IMR-90 (cell line): Measurements from ENCODE around the gene BRAF. TPM values are rescaled to one million over a fixed set of nuclear protein-coding genes. Genes with fewer than 3 reads are reported as not detected.
A peak's percentile ranks its signal among the peaks of the same experiment; 100 is the strongest.

Experiments used
- ATAC-seq: fragments of 200-7000 bp; cut with Tn5 transposase; 2 replicates; pipeline ENCODE4 v1.9.1; 2020; ENCODE audit warnings: low read depth, mild to moderate bottlenecking, moderate library complexity
- BruUV-seq: library from RNA; stranded (reverse); fragments of 400-500 nt; replicated peaks from 2 replicates; lab custom pipeline; 2021; lab: Mats Ljungman, UMichigan
- CTCF ChIA-PET: fragments of 300-600 bp; formaldehyde crosslinking; extraction: SDS; loops from one replicate; lab custom pipeline; 2021; ENCODE audit warnings: antibody characterized with exemption; lab: Yijun Ruan, JAX
- POLR2A ChIA-PET: fragments of 300-600 bp; sonication (Branson Sonifier 250); formaldehyde crosslinking; loops from one replicate; lab custom pipeline; 2022; ENCODE audit warnings: antibody characterized with exemption; ENCODE audit not compliant: unreplicated experiment; lab: Charles Lee
- DNase-seq: peaks from one replicate; pipeline ENCODE4 v3.0.0; 2013
- H2AFZ ChIP-seq: replicated peaks from 2 replicates; pipeline ENCODE3; 2013; ENCODE audit warnings: low read length, mild to moderate bottlenecking; ENCODE audit not compliant: poor library complexity
- H2AK5ac ChIP-seq: 2 replicates; pipeline ENCODE4 v1.6.1; 2013; ENCODE audit warnings: low read depth, low read length, inconsistent platforms
- H2AK9ac ChIP-seq: replicated peaks from 2 replicates; pipeline ENCODE3; 2013; ENCODE audit warnings: mild to moderate bottlenecking, low read depth, low read length, moderate library complexity; ENCODE audit not compliant: poor library complexity
- H2BK120ac ChIP-seq: 2 replicates; pipeline ENCODE4 v1.6.1; 2013; ENCODE audit warnings: low read depth, low read length, inconsistent platforms
- H2BK15ac ChIP-seq: 3 replicates; pipeline ENCODE4 v1.6.1; 2013; ENCODE audit warnings: low read depth, low read length, inconsistent platforms
- H2BK20ac ChIP-seq: 2 replicates; pipeline ENCODE4 v1.6.1; 2013; ENCODE audit warnings: low read depth, mild to moderate bottlenecking, inconsistent platforms, low read length, moderate library complexity
- H2BK5ac ChIP-seq: 2 replicates; pipeline ENCODE4 v1.6.1; 2013; ENCODE audit warnings: mild to moderate bottlenecking, low read depth, low read length, inconsistent platforms; ENCODE audit not compliant: poor library complexity, severe bottlenecking
- H3K14ac ChIP-seq: replicated peaks from 2 replicates; pipeline ENCODE4 v1.6.1; 2013; ENCODE audit warnings: low read depth, low read length, inconsistent platforms
- H3K18ac ChIP-seq: 2 replicates; pipeline ENCODE4 v1.6.1; 2013; ENCODE audit warnings: low read depth, low read length, control low read depth
- H3K23ac ChIP-seq: 2 replicates; pipeline ENCODE4 v1.6.1; 2013; ENCODE audit warnings: low read depth, low read length, inconsistent platforms
- H3K27ac ChIP-seq: 2 replicates; pipeline ENCODE4 v1.5.1; 2013; ENCODE audit warnings: mild to moderate bottlenecking, control low read depth, low read length; ENCODE audit not compliant: insufficient read depth
- H3K27me3 ChIP-seq: 2 replicates; pipeline ENCODE4 v1.6.1; 2013; ENCODE audit warnings: low read length; ENCODE audit not compliant: control insufficient read depth, insufficient read depth
- H3K36me3 ChIP-seq: 2 replicates; pipeline ENCODE4 v1.6.1; 2013; ENCODE audit warnings: low read length, mixed read lengths; ENCODE audit not compliant: control insufficient read depth, insufficient read depth
- H3K4ac ChIP-seq: 2 replicates; pipeline ENCODE4 v1.6.1; 2013; ENCODE audit warnings: low read depth, low read length, inconsistent platforms
- H3K4me1 ChIP-seq: 2 replicates; pipeline ENCODE4 v1.6.1; 2013; ENCODE audit warnings: low read length, mixed read lengths; ENCODE audit not compliant: control insufficient read depth, insufficient read depth
- H3K4me2 ChIP-seq: 2 replicates; pipeline ENCODE4 v1.6.1; 2013; ENCODE audit warnings: low read depth, mild to moderate bottlenecking, control low read depth, low read length, moderate library complexity
- H3K4me3 ChIP-seq: 2 replicates; pipeline ENCODE4 v1.5.1; 2013; ENCODE audit warnings: low read depth, mild to moderate bottlenecking, control low read depth, low read length, moderate library complexity; ENCODE audit not compliant: insufficient read depth
- H3K56ac ChIP-seq: 2 replicates; pipeline ENCODE4 v1.6.1; 2013; ENCODE audit warnings: low read length, inconsistent platforms; ENCODE audit not compliant: insufficient read depth; ENCODE audit errors: extremely low read depth
- H3K79me1 ChIP-seq, 2 experiments: 2 replicates each; pipeline ENCODE4 v1.6.1; 2013; ENCODE audit warnings: low read length in 2 of 2, inconsistent platforms in 1 of 2, low read depth in 1 of 2
- H3K9ac ChIP-seq: 2 replicates; pipeline ENCODE4 v1.6.1; 2013; ENCODE audit warnings: low read depth, low read length, control low read depth
- H3K9me1 ChIP-seq: 2 replicates; pipeline ENCODE4 v1.6.1; 2013; ENCODE audit warnings: low read length, inconsistent platforms; ENCODE audit not compliant: insufficient read depth
- H3K9me3 ChIP-seq: 2 replicates; pipeline ENCODE4 v1.6.1; 2013; ENCODE audit warnings: low read length; ENCODE audit not compliant: control insufficient read depth, insufficient read depth
- H4K20me1 ChIP-seq: 2 replicates; pipeline ENCODE4 v1.6.1; 2013; ENCODE audit warnings: low read length, inconsistent platforms; ENCODE audit not compliant: insufficient read depth
- H4K5ac ChIP-seq: 2 replicates; pipeline ENCODE4 v1.6.1; 2013; ENCODE audit warnings: mild to moderate bottlenecking, low read depth, low read length, control low read depth
- H4K8ac ChIP-seq, 2 experiments: 2 replicates each; pipeline ENCODE4 v1.6.1; 2013; ENCODE audit warnings: low read depth in 2 of 2, low read length in 2 of 2, control low read depth in 1 of 2, inconsistent platforms in 1 of 2
- H4K91ac ChIP-seq: 2 replicates; pipeline ENCODE4 v1.6.1; 2013; ENCODE audit warnings: low read depth, low read length, inconsistent platforms; ENCODE audit not compliant: insufficient read depth
- POLR2A ChIP-seq: IDR thresholded peaks from 2 replicates; pipeline ENCODE4 v1.6.1; 2012; ENCODE audit warnings: mild to moderate bottlenecking, low read depth, low read length
- RAD21 ChIP-seq: IDR thresholded peaks from 2 replicates; pipeline ENCODE4 v1.6.1; 2012; ENCODE audit warnings: low read length, improper control_type of control experiment
- WGBS, 2 experiments: methylation state at CpG; one replicate each; pipeline versions ENCODE4 v1.1.5 to v1.1.7; 2013; ENCODE audit warnings: missing lambda C conversion rate in 2 of 2; ENCODE audit not compliant: insufficient read length in 1 of 2; ENCODE audit errors: extremely low coverage in 2 of 2; 5-methylcytosine and 5-hydroxymethylcytosine counted together
- dilution Hi-C: fragments of 300-500 bp; cut with HindIII; formaldehyde crosslinking; loops from one replicate; pipeline ENCODE4 v1.14.3; 2018; ENCODE audit warnings: low sequenced_read_pairs; ENCODE audit not compliant: unreplicated experiment
- in situ Hi-C: fragments of 300-500 bp; cut with MboI; formaldehyde crosslinking; loops from 3 replicates; pipeline ENCODE4 v1.14.3; 2019; ENCODE audit warnings: low sequenced_read_pairs, inconsistent platforms, mixed read lengths
- intact Hi-C: fragments of 100-400 bp; cut with micrococcal nuclease; formaldehyde crosslinking; loops from 2 replicates; pipeline ENCODE4 v1.10.0; 2022
- polyA plus RNA-seq, 3 experiments: library from polyadenylated mRNA; depleted of rRNA; stranded (reverse); fragments of >200 nt; gene quantifications; 2 replicates each; pipeline ENCODE4 v1.2.3, GENCODE V29; 2012; ENCODE audit warnings: low replicate concordance in 1 of 3
- total RNA-seq: library from RNA; depleted of rRNA; stranded (reverse); fragments of >200 nt; gene quantifications from 2 replicates; pipeline ENCODE4 v1.2.3, GENCODE V29; 2012

The BRAF gene
- total and polyA plus RNA-seq, 2 of the 4 experiments (the other 2 are of a cell fraction): 5.7 to 12.9 TPM

DNA sequence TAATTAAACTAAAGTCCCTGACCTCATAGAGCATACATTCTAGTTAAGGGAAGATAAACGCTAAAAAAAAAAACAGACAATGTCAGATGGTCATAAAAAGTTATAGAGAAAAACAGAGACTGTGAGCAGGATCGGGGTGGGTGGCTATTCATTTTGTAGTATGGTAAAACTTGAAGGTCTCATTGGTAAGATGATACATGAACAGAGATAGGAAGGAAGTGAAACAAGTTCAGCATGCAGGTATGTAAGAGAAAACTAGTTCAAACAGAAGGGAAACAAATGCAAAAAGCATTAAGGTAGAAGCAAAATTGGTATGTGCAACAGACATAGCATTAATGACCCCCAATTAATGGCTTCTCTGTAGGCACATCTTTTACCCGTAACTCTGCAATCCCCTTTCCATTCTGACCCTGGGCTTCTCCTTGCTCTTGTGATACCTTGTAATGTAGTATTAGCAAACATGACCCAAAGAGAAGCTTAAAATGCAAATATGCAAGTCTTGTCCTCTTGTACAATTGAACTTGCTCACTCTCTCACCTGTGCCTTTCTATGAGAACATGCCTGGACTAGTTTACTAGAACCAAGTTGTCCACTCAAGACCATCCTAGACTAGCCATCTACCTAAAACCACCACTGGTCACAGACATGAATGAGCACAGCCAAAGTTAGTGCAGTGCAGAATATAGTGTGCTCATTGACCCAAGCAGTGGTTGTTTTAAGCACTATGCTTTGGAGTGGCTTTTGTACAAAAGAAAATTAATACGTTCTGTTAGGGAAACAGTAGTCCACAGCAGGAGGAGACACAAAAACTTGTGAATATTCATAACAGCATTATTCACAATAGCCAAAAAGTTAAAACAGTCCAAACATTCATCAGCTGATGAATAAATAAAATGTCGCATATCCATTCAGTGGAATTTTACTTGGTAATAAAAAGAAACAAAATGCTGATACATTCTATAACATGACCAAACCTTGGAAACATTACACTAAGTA lies 57.0 kb downstream of the BRAF start:
- intact Hi-C loops: loop anchor here (5.0 kb wide), 1 partner anchor 40 kb away; no protein-coding TSS in a partner anchor
- Histone ChIP-seq H3K56ac (no peak overlapping the region), H2BK15ac (no peak overlapping the region), H3K9me3 (no peaks in the 10 kb centered on the region), H3K4me2 (no peak overlapping the region), H3K4me3 (no peak overlapping the region), H3K36me3 (0 out of 2 replicates have a peak, but pooled peaks cover 2% of the 10 kb centered on the region), H4K91ac (no peak overlapping the region), H4K20me1 (peaks cover 6% of the 10 kb centered on the region; the same call in 1 of the 2 replicates), H3K79me1 (peaks cover 30 to 40% of the 10 kb centered on the region in 2 experiments; a peak in 3 of 4 replicates), H3K4ac (no peak overlapping the region), H2BK120ac (no peak overlapping the region), H3K9me1 (no peaks in the 10 kb centered on the region), H3K27ac (no peak overlapping the region), H2AFZ (no peak overlapping the region), H2AK9ac (no peak overlapping the region), H3K14ac (no peak overlapping the region), H4K8ac (no peak overlapping the region), H3K4me1 (no peaks in the 10 kb centered on the region), H3K18ac (0 out of 2 replicates have a peak overlapping the region, but pooled peaks have one; percentile 44), H2BK20ac (no peak overlapping the region), H3K27me3 (no peaks in the 10 kb centered on the region), H2AK5ac (no peak overlapping the region), H2BK5ac (no peak overlapping the region), H3K9ac (no peak overlapping the region), H3K23ac (no peak overlapping the region), H4K5ac (no peak overlapping the region; the same call in 1 of the 2 replicates)
- TF ChIP-seq POLR2A: no peak
- no peak for TF ChIP-seq RAD21
- DNase-seq (no peak), ATAC-seq (no peak)
- in situ Hi-C loops: no loop called here
- POLR2A ChIA-PET: no interaction called here
- CTCF ChIA-PET: no interaction called here
- WGBS, 2 experiments: no CpG with 5 or more reads among the region's 5 CpGs
- dilution Hi-C loops: no loop called here
- BruUV-seq: no TSS peak
